SK-N-SH (cell line): ENCODE measurements around the gene FBXW8. TPM values are rescaled to one million over a fixed set of nuclear protein-coding genes. Genes with fewer than 3 reads are reported as not detected.

ENCODE experiments used
- CTCF ChIA-PET: fragments of 300-600, 350-600 bp; formaldehyde crosslinking; extraction: SDS; loops from one replicate; lab custom pipeline; 2021; lab: Yijun Ruan, JAX
- POLR2A ChIA-PET: fragments of 350-600 bp; sonication (Branson Sonifier 250); formaldehyde crosslinking; extraction: SDS; loops from one replicate; lab custom pipeline; 2020; ENCODE audit warnings: antibody characterized with exemption, inconsistent platforms; lab: Yijun Ruan, JAX
- DNase-seq: peaks from one replicate; pipeline ENCODE4 v3.0.0; 2012
- H2AFZ ChIP-seq: fragments of 200-600 bp; sonication (generic); 2 replicates; pipeline ENCODE4 v1.8.1; 2016; ENCODE audit warnings: antibody characterized with exemption, mild to moderate bottlenecking, low read depth
- H3F3A ChIP-seq: fragments of 200-600 bp; sonication (generic); replicated peaks from 2 replicates; pipeline ENCODE3; 2016; ENCODE audit warnings: antibody characterized with exemption, mild to moderate bottlenecking; ENCODE audit not compliant: insufficient read depth
- H3K27ac ChIP-seq, 2 experiments: fragments of 200-500 bp in 1 of 2; fragments of 200-600 bp in 1 of 2; sonication (Bioruptor generic) in 1 of 2; sonication (generic), shearing (Covaris generic) in 1 of 2; 2 replicates each; pipeline versions ENCODE4 v1.5.1 to v1.6.1; 2014 to 2016; ENCODE audit warnings: low read depth in 2 of 2, inconsistent platforms in 1 of 2, low read length in 1 of 2, mild to moderate bottlenecking in 1 of 2, mixed read lengths in 1 of 2
- H3K27me3 ChIP-seq: fragments of 200-600 bp; sonication (generic), shearing (Covaris generic); 2 replicates; pipeline ENCODE4 v1.6.1; 2016; ENCODE audit warnings: mixed run types; ENCODE audit not compliant: insufficient read depth
- H3K36me3 ChIP-seq, 2 experiments: fragments of 200-500 bp in 1 of 2; fragments of 200-600 bp in 1 of 2; sonication (Bioruptor generic) in 1 of 2; sonication (generic) in 1 of 2; replicated peaks in 1 of 2; 2 replicates each; pipeline versions ENCODE3 to v1.5.1; 2014 to 2016; ENCODE audit warnings: low read length in 1 of 2, mild to moderate bottlenecking in 1 of 2; ENCODE audit not compliant: insufficient read depth in 2 of 2, control insufficient read depth in 1 of 2
- H3K4me1 ChIP-seq, 2 experiments: fragments of 200-500 bp in 1 of 2; fragments of 200-600 bp in 1 of 2; sonication (Bioruptor generic) in 1 of 2; sonication (generic), shearing (Covaris generic) in 1 of 2; 2 replicates each; pipeline versions ENCODE4 v1.5.1 to v1.6.1; 2014 to 2016; ENCODE audit warnings: low read depth in 1 of 2, low read length in 1 of 2, mixed run types in 1 of 2; ENCODE audit not compliant: insufficient read depth in 2 of 2, control insufficient read depth in 1 of 2
- H3K4me2 ChIP-seq: fragments of 200-600 bp; sonication (generic), shearing (Covaris generic); 2 replicates; pipeline ENCODE4 v1.6.1; 2017; ENCODE audit warnings: mixed run types
- H3K4me3 ChIP-seq, 2 experiments: fragments of 200-500 bp in 1 of 2; fragments of 200-600 bp in 1 of 2; sonication (Bioruptor generic) in 1 of 2; sonication (generic), shearing (Covaris generic) in 1 of 2; 2 replicates each; pipeline versions ENCODE4 v1.5.1 to v1.8.1; 2014 to 2016; ENCODE audit warnings: low read depth in 2 of 2, inconsistent platforms in 1 of 2, low read length in 1 of 2, mild to moderate bottlenecking in 1 of 2, mixed read lengths in 1 of 2, moderate library complexity in 1 of 2
- H3K79me2 ChIP-seq: fragments of 200-600 bp; sonication (generic); 2 replicates; pipeline ENCODE4 v1.8.1; 2017; ENCODE audit warnings: mild to moderate bottlenecking; ENCODE audit not compliant: insufficient read depth
- H3K9ac ChIP-seq: fragments of 200-600 bp; sonication (generic); 2 replicates; pipeline ENCODE4 v1.6.1; 2017; ENCODE audit warnings: mixed run types
- H3K9me2 ChIP-seq: fragments of 200-600 bp; sonication (generic); 2 replicates; pipeline ENCODE4 v1.6.1; 2017; ENCODE audit warnings: mixed run types
- H3K9me3 ChIP-seq: fragments of 200-600 bp; sonication (generic); 2 replicates; pipeline ENCODE4 v1.6.1; 2017; ENCODE audit warnings: mixed run types, mild to moderate bottlenecking, moderate library complexity
- H4K20me1 ChIP-seq: fragments of 200-600 bp; sonication (generic); 2 replicates; pipeline ENCODE4 v1.6.1; 2017; ENCODE audit warnings: mild to moderate bottlenecking, mixed run types; ENCODE audit not compliant: insufficient read depth
- ELF1 ChIP-seq: IDR thresholded peaks from 2 replicates; pipeline ENCODE4 v1.4.0; 2012
- EP300 ChIP-seq, 2 experiments: IDR thresholded peaks; 2 replicates each; pipeline versions ENCODE4 v1.4.0 to v1.6.1; 2012; ENCODE audit warnings: borderline replicate concordance in 1 of 2, low read depth in 1 of 2, low read length in 1 of 2
- FOXM1 ChIP-seq: IDR thresholded peaks from 2 replicates; pipeline ENCODE4 v1.4.0; 2012; ENCODE audit warnings: low read depth, mild to moderate bottlenecking
- GABPA ChIP-seq: IDR thresholded peaks from 2 replicates; pipeline ENCODE4 v1.4.0; 2012; ENCODE audit warnings: low read depth, mild to moderate bottlenecking
- GATA2 ChIP-seq: sonication (generic); formaldehyde crosslinking; IDR thresholded peaks from 2 replicates; pipeline ENCODE4 v1.5.0; 2020; ENCODE audit warnings: mild to moderate bottlenecking, missing genetic modification reagents
- IRF3 ChIP-seq: fragments of 150-350 bp; IDR thresholded peaks from 2 replicates; pipeline ENCODE4 v1.6.1; 2016; ENCODE audit warnings: mild to moderate bottlenecking, low read depth, low read length
- MAX ChIP-seq: IDR thresholded peaks from 2 replicates; pipeline ENCODE4 v1.4.0; 2012; ENCODE audit warnings: low read depth
- MEF2A ChIP-seq: IDR thresholded peaks from 2 replicates; pipeline ENCODE4 v1.4.0; 2012; ENCODE audit warnings: low read depth, borderline replicate concordance
- MXI1 ChIP-seq: IDR thresholded peaks from 2 replicates; pipeline ENCODE4 v1.6.1; 2012; ENCODE audit warnings: mild to moderate bottlenecking, low read depth, low read length, improper control_type of control experiment
- PBX3 ChIP-seq: IDR thresholded peaks from 2 replicates; pipeline ENCODE4; 2012
- POLR2AphosphoS5 ChIP-seq: IDR thresholded peaks from 2 replicates; pipeline ENCODE4 v1.6.1; 2012; ENCODE audit warnings: low read depth, low read length
- RAD21 ChIP-seq: IDR thresholded peaks from 2 replicates; pipeline ENCODE4 v1.6.1; 2012; ENCODE audit warnings: mild to moderate bottlenecking, low read length
- REST ChIP-seq: IDR thresholded peaks from 2 replicates; pipeline ENCODE4 v1.6.1; 2012; ENCODE audit warnings: mild to moderate bottlenecking, low read depth, low read length, moderate library complexity
- RFX5 ChIP-seq: IDR thresholded peaks from 2 replicates; pipeline ENCODE4 v1.6.1; 2012; ENCODE audit warnings: mild to moderate bottlenecking, improper control_type of control experiment, low read length
- RXRA ChIP-seq: IDR thresholded peaks from 2 replicates; pipeline ENCODE4 v1.4.0; 2012; ENCODE audit warnings: low read depth, mild to moderate bottlenecking, borderline replicate concordance
- TCF12 ChIP-seq: IDR thresholded peaks from 2 replicates; pipeline ENCODE4 v1.4.0; 2012
- TEAD4 ChIP-seq: IDR thresholded peaks from 2 replicates; pipeline ENCODE4 v1.4.0; 2012; ENCODE audit warnings: mild to moderate bottlenecking, borderline replicate concordance; ENCODE audit not compliant: insufficient read depth
- USF1 ChIP-seq: IDR thresholded peaks from 2 replicates; pipeline ENCODE4 v1.4.0; 2012; ENCODE audit warnings: low read depth, borderline replicate concordance
- USF2 ChIP-seq: fragments of 150-350 bp; IDR thresholded peaks from 2 replicates; pipeline ENCODE4 v1.6.1; 2017; ENCODE audit warnings: antibody characterized with exemption, low read length, low read depth, borderline replicate concordance
- YY1 ChIP-seq: IDR thresholded peaks from 2 replicates; pipeline ENCODE4 v1.4.0; 2012; ENCODE audit warnings: low read depth, mild to moderate bottlenecking
- WGBS: methylation state at CpG from one replicate; pipeline ENCODE4 v1.1.6; 2017; ENCODE audit warnings: low lambda C conversion rate; 5-methylcytosine and 5-hydroxymethylcytosine counted together
- polyA plus RNA-seq, 3 experiments: library from polyadenylated mRNA; depleted of rRNA; stranded (reverse); fragments of >200 nt; gene quantifications; 2 replicates each; pipeline ENCODE4 v1.2.3, GENCODE V29; 2012

FBXW8 gene
- polyA plus RNA-seq, 1 of the 3 experiments (the other 2 are of a cell fraction): 15.6 TPM

GRCh38 chr12:117052386-117053049, 141.8 kb downstream of the FBXW8 start:
- Histone ChIP-seq H3K4me2 (no peak overlapping the region), H3K9me2 (no peaks in the 10 kb centered on the region), H3K27me3 (no peaks in the 10 kb centered on the region; the same call in 1 of the 2 replicates), H3K79me2 (no peaks in the 10 kb centered on the region), H3K9ac (no peak overlapping the region), H3F3A (no peaks in the 10 kb centered on the region), H2AFZ (no peak overlapping the region), H4K20me1 (no peaks in the 10 kb centered on the region), H3K9me3 (no peaks in the 10 kb centered on the region), H3K36me3 (no peaks in the 10 kb centered on the region), H3K4me3 (no peak overlapping the region), H3K27ac (no peak overlapping the region), H3K4me1 (no peaks in the 10 kb centered on the region; a peak in 1 of 4 replicates)
- CTCF ChIA-PET: interaction anchor here (1.2 kb wide), 2 partner anchors 8 to 18 kb away, joined by 3 read pairs; no protein-coding TSS in a partner anchor
- no peak for DNase-seq
- 54% methylated on average over 8 of the region's 8 CpGs for WGBS
- TF ChIP-seq IRF3 (no peak), PBX3 (no peak), EP300 (IDR thresholded peaks at IDR 0.05; ENCODE audit: borderline replicate concordance in 1 of 2, low read depth in 1 of 2, low read length in 1 of 2) (no peak), RXRA (no peak), RFX5 (no peak), YY1 (no peak), REST (no peak), MXI1 (no peak), USF1 (no peak), FOXM1 (no peak), POLR2AphosphoS5 (no peak), USF2 (no peak), GATA2 (CRISPR knock-in tag) (no peak), TEAD4 (no peak), MEF2A (no peak), MAX (no peak), TCF12 (no peak), ELF1 (no peak), GABPA (no peak), RAD21 (no peak)
- POLR2A ChIA-PET: no interaction called here
